Measurements from ENCODE around the gene KCNJ12.

The KCNJ12 gene

GRCh38 chr17:21467739-21468490, 91.8 kb downstream of the KCNJ12 start:
- H2AK5ac ChIP-seq (ENCODE audit: low read length, severe bottlenecking): no peak overlapping the region
- no peaks in the 10 kb centered on the region for H3K9me3 ChIP-seq (ENCODE audit: control insufficient read depth, low read length)
- H2BK120ac ChIP-seq (ENCODE audit: low read depth, low read length): no peak overlapping the region
- H3K23ac ChIP-seq (ENCODE audit: low read length in 2 of 2): no peak overlapping the region
- H3K14ac ChIP-seq (ENCODE audit: low read length in 2 of 2): no peak overlapping the region
- H3K36me3 ChIP-seq (ENCODE audit: control insufficient read depth in 1 of 2, insufficient read depth in 2 of 2, low read depth in 1 of 2, low read length in 2 of 2): no peaks in the 10 kb centered on the region
- H3K18ac ChIP-seq (ENCODE audit: low read depth in 1 of 2, low read length in 2 of 2): no peak overlapping the region
- H3K4ac ChIP-seq (ENCODE audit: low read depth in 1 of 2, low read length in 2 of 2): no peak overlapping the region
- H3K27ac ChIP-seq (ENCODE audit: low read length, poor library complexity, severe bottlenecking): no peak overlapping the region
- no peak overlapping the region for H4K91ac ChIP-seq (ENCODE audit: low read length)
- H2BK12ac ChIP-seq (ENCODE audit: low read length in 2 of 2): no peak overlapping the region
- peaks cover 5% of the 10 kb centered on the region for H3K4me1 ChIP-seq (ENCODE audit: control insufficient read depth, insufficient read depth, low read depth, low read length)
- no peak overlapping the region for H2BK15ac ChIP-seq (ENCODE audit: low read depth, poor library complexity, severe bottlenecking)
- no peak overlapping the region for H3K4me2 ChIP-seq (ENCODE audit: low read length, poor library complexity, severe bottlenecking)
- H3K9ac ChIP-seq (ENCODE audit: low read length): no peak overlapping the region
- H4K8ac ChIP-seq (ENCODE audit: low read length): no peak overlapping the region
- H2BK5ac ChIP-seq (ENCODE audit: low read depth, low read length, poor library complexity, severe bottlenecking): no peak overlapping the region
- H3K4me3 ChIP-seq (ENCODE audit: insufficient read depth in 1 of 2, low read depth in 1 of 2, low read length in 2 of 2): no peak overlapping the region
- H2AFZ ChIP-seq (ENCODE audit: low read depth, low read length): no peak overlapping the region
- no peaks in the 10 kb centered on the region for H3K79me1 ChIP-seq (replicated peaks; ENCODE audit: low read length, poor library complexity, severe bottlenecking)
- DNase-seq: no peak
- WGBS: 81% methylated on average over 13 of the region's 13 CpGs
- H3K27me3 ChIP-seq (ENCODE audit: control insufficient read depth in 1 of 2, insufficient read depth in 1 of 2, low read length in 2 of 2): peaks cover 52 to 72% of the 10 kb centered on the region in 2 experiments

Data from mesenchymal stem cell (in vitro differentiated cells and primary cell).